Renal cortical epithelial cell (primary cell): ENCODE measurements around the gene HDAC11. TPM values are rescaled to one million over a fixed set of nuclear protein-coding genes. Genes with fewer than 3 reads are reported as not detected.
A peak's percentile ranks its signal among the peaks of the same experiment; 100 is the strongest.
"Not testable (repeated sequence)": the region's sequence is repeated elsewhere in the genome, so short reads cannot be mapped to it uniquely, and the experiment has no call there.

Experiments
- DNase-seq: peaks from one replicate; pipeline ENCODE4 v3.0.0-alpha.2; 2011; ENCODE audit warnings: low read depth
- total RNA-seq: library from RNA; depleted of rRNA; stranded (reverse); fragments of >200 nt; gene quantifications from 2 replicates; pipeline ENCODE4 v1.2.3, GENCODE V29; 2014

Gene HDAC11
- total RNA-seq, 1 donor from 2014 or later: 23.7 TPM

DNA sequence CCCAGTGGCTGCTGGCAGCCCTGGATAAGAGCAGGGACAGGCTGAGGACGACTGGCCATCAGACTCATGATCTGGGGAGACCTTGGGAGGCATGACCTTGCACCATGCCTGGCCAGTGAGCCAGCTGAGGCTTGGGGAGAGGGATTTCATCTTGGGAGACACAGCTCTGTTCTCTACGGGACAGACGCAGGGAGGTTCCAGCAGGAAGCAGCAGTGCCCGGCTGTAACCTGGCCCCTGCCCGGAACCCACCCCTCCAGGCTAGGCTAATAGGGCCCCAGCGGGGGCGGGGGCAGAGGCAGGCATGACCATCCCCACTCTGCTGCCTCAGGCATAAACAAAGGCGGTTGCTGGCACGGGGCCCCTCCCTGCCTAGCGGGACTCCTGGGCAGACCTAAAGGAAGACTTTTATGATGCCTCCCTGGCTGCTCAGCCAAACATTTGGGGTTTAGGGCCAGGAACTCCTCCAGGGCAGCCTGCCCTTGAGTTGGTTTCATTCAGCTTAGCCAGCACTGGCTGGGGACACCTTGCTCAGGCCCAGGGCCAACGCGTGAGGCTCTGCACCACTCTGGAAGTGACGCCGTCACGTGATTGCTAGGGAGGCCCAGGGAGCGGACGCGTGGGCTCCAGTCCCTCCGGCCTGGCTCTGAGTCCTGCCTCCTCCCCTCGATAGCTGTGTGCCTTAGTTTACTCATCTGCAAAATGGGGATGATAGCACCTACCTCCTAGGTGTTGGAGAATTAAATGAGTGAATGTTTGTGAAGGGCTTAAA is 27.6 kb downstream of the HDAC11 start:
- DNase-seq: peak; percentile 31

DNA sequence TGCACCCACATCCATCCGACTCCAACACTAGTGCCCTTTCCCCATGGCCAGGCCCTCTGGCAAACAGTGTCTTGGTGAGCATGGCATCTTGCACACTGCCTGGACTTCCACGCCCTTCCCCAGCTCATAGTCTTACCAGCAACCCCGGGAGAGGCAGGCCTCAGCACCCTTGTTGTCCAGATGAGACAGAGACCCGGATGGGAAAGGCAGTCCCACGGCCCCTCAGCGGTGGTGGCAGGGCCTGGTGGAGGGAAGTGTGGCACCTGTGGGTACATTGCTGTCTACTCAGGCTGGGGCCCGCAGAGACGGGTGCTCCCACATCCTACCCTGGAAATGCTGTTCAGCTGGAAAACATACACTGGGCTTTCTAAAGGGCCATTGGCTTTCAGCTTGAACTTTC is 28.4 kb downstream of the HDAC11 start:
- no peak for DNase-seq

DNA sequence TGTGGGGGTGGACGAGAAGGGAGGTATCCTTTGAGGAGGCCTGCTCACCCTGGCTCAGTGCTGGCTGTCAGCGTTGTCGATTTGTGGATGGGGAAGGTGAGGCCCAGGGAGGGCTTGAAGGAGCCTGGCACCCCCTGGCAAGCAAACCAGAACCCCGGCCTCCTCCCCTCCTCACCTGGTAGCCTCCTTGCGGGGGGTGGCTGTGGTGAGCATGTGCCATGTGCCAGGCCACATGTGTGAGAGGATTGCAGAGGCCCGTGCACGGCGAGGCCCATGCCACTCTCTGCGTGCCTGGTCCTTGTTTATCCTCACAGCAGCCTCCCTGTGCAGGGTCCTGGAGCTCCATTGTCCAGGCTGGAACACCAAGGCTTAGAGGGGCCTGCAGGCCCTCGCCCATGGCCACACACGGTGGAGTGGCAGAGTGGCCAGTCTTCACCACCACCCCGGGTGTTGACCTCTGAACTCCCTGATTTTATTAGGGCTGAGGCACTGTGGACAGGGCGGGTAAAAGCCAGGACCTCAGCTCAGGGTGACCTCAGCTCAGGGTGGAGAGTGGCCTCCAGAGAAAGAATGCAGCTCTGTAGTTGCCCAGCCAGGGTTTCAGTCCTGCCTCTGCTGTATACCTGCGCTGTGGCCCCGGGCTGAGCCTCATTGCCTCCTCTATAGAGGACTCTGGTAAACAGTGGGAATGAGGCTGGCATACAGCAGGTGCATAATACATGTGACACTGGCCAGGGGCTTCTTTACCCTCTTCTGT is 29.1 kb downstream of the HDAC11 start:
- no peak for DNase-seq

DNA sequence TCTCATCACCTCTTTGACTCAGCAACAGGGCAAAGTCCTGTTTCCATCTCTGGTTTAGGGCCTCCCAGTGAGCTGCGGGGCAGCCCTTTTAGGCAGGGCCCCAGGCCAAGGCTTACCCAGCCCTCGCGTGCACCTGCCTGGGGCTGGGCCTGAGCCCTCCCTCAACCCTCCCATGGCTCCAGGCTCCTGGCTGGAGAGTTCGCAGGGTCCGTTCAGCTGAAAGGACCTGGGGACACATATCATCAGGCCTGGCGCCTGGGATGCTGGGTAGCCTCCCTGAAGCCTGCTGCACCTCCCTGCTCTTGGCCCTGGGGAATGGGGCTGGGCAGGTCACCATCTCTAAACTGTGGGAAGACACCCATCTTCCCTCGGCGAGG is 29.7 kb downstream of the HDAC11 start:
- DNase-seq: no peak

DNA sequence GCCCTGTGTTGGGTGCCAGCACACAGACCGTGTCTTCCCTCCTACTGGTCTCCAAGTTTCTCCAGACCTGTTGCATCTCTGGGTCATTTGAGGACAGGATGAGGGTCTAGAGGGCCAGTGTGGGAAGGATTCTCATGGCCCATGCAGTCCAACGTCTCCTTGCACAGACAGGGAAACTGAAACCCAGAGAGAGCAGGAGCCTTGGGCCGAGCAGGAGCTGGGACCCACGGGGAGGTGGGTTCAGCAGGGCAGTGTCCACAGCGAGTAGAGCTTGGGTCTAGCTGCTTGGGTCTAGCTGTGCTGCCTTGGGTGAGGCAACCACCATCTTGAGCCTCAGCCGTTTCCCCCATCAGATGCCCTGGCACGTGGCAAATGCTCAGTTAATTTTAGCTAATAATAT is 32.3 kb downstream of the HDAC11 start:
- DNase-seq: no peak

DNA sequence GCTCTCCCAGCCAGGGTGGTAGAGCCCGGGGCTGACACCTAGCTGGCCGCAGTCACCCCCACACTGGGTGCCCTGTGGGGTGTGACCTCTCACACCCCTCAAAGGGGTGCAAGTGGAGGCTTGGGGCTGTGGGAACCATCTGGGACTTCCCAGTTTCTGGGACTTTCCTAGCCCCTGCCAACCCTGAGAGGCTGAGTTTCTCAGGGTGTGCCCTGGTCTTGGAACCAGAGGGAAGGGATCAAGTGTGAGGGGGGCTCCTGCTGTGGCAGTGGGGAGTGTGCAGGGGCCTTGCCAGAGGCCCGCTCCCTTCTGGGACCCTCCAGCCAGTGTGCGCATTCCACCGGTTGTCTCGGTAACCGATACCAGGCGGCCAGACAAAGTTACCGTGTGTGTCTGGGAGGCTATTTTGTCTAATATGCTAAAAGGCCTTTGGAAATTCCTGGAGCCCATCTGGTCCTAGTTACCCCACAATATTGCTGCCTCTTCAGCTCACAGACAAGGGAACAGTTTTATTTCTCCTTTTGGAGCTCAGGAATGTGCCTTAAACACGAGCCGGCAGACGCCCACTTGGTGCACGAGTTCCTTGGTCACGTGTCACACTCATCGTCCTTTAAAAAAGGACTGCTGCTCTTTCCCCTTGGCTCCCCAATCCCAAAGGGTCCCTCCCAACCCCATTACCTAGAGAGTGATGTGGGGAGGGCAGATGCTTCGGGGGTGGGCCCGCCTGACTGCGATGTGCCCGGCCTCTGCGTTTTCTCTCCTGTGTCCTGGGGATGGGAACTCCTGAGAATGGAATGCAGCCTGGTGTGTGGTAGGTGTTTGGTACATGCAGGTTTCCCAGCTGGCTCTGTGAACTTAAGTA is 33.2 kb downstream of the HDAC11 start:
- no peak for DNase-seq

DNA sequence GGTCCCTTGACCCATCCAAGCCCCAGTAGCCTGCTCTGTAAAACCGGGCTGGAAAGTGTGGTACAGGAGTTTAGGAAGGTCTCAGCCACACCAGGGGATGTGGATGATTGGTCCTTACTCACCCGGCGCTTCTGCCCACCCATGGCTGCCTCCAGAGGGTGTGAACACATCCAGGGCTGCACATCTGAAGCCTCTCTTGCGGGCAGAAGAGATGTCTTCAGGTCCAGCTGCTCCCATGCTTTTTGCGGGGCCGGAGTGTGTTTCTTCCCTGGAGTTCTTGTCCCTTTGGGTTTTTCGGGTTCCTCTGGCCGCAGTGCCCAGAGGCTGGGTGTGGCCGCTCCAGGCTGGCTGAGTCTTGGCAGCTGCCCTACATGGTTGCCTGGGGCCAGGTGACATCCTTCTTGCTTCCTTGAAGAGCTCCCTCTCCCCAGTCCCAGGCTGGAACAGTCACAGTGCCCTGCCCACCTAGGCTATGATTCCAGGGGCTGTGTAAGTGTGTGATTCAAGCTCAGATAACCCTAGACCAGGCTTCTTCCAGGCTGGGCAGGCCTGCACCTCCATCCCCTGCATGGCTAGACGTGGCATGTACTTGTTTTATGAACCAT is 33.9 kb downstream of the HDAC11 start:
- no peak for DNase-seq

DNA sequence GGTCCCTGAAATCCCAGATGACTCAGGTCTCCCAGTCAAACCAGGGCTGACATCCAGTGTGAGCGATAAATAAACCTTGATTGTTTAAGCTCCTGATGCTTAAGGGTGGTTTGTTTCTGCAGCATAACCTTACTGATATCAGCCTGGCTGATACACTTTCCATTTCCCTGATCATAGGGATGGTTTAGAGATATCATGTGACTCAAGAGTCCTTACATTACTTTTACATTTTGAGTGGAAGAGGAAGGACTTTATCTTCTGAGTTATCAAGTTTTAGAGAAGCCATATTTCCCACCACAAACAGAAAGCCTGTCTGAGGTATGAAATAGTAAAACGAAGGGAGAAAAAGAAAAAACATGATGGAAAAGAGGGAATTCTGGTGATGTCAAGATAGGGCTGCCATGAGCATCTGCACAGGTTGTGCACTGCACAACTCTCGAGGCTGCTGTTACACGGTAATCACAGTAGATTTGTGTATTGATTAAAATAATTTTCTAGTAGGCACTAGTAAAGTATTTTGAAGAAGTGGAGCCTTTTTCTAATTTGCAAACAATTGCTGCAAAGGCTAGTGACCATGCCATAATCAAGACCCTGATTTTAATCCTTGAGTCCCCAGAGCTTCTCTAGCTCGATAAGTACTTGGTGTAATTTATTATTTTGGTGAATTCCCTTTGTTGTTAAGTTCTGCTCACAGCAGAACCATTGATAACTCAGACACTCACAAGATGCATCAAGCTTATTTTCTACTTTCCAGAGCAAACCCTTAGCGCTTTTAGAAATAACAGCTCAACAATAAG is 34.7 kb downstream of the HDAC11 start:
- no peak for DNase-seq

DNA sequence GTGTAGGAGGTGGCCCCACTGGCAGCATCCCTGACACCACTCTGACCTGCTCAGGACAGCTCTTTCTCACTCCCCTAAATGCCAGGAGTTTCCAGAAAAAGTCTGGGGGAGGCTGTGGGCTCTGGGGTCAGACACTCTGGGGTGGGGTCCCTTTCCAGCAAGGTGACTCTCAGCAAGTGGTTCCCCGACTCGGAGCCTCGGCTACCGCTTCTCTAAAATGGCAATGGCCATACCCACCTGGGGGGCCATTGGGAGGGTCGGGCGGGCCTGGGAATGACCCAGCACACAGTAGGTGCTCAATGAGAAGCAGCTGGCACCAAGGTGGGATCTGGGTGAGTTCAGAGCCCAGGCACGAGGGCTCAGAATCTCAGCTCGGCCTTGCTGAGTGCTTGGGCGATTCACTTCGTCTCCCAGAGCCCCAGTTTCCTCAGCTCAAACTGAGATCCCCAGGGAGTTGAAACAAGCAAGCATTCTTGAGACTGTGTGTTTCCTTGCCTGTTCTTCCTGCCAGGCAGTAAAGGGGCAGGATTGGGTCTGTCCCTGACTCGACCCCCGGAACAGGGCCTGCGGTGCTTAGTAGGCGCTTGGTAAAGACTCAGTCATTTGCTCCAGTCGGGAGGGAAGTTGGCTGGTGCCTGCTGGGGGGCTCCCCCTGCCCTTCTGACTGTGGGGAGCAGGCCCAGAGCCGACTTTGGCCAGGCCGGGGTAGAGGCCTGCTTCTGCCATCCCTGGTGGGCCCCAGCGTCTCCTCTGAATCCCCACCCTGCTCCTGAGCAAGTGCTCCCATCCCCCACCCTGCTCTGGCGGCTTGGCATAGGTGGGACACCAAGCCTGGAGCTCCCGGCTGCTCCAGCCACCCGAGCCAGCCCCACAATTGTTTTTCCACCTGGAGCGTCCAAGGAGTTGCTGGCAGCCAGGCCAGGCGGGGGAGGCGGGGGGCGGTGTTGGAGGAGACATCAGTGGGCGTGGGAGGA is 36.0 kb downstream of the HDAC11 start:
- no peak for DNase-seq

DNA sequence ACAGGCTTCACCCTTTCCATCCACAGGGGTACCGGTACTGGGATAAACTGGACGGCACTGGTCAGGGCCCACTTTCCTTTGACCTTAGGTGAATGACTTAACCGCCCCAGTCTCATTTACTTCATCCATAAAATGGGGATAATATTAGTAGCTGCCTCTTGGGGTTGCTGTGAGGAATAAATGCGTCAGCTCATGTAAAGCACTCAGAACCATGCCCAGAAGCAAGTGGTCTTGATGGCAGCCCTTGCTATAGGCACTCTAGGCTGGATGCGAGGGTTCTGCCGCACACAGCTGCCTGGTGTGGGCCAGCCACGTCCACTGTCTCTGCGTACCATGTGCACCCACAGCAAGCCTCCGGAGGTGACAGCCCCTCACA is 36.6 kb downstream of the HDAC11 start:
- no peak for DNase-seq

DNA sequence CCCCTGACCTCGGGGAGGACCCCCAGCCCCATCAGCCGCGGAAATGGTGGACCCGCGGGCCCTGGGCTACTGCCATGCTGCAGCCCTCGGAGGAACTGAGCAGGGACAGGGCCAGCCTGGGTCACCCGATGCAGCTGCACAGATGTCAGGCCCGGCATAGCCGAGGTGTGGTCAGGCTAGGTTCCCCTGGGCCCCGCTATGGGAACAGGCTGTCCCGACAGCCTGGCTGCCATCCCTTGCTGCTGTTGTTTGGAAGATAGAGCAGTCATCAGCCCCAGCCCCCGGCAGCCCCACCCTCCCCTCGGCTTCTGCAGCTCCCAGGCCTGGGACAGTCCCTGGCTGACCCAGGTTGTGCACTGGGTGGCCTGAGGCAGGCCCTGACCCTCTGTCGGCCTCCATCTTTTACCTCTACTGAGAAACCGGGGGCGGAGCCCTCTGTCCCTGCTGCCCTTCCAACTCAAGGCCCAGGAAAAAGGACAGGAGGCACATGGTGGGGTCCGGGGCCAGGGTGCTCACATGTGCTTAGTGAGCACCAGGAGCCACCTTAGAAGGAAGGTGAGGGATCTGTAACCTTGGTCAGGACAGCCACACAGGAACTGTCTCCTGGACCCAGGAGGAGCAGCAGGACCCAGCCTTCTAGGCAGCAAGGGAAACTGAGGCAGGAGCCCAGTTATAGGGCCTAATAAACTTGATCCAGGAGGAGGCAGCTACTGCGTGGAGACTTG is 37.3 kb downstream of the HDAC11 start:
- DNase-seq: no peak

DNA sequence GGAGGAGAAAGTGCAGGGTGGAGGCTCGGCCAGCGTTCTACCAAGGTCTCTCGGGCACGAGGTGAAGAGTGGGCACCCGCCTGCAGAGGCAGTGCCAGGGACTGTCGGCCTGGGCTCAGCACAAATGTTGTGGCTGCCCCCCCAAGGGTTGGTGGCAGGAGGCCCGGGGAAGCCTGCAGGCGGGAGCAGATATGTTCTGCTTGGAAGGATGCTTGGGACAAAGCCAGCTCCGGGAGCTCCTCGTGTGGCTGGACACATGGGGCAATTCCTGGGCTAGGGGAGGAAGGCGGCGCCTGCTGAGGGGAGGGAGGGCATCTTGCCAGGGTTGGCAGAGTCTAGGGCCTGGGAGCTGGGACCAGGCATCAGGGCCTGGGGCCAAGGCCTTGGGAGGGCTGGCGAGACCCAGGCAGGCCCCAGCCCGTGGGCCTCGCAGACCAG is 38.4 kb downstream of the HDAC11 start:
- peak; percentile 28 for DNase-seq

DNA sequence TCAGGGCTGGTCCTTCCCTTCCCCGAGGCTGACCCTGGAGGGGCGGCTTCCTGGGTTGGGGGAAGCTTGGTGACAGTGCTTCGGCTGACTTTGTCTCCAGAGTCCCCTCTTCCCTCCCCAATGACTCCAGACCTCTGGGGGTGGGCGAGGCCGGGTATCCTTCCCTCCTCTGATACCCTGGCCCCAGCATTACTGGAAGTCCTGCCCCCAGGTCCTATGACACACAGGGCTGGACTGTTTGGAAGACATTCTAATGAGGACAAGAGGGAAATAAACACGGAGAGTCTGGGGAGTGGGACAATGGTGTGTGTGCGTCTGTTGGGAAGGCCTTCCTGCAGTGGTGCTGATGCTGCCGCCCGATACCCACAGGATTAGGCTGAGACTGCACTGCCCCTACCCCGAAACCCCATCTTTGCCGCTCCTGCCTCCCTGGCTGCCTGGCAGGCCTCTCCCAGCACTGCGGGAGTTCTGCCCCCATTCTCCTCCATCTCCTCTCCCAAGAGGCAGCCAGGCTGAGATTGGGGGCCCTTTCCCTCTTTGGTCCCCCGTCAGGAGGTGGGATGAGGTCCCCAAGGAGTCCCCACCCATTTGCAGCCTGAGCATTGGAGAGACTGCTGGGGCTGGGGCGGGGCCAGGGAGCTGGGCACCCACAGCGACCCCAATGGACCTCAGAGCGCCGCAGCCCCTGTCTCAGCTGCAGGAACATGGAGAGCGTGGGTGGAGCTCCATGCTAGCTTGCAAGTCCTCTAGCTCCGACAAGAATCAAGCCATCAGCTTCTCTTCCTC is 39.1 kb downstream of the HDAC11 start:
- DNase-seq: no peak

DNA sequence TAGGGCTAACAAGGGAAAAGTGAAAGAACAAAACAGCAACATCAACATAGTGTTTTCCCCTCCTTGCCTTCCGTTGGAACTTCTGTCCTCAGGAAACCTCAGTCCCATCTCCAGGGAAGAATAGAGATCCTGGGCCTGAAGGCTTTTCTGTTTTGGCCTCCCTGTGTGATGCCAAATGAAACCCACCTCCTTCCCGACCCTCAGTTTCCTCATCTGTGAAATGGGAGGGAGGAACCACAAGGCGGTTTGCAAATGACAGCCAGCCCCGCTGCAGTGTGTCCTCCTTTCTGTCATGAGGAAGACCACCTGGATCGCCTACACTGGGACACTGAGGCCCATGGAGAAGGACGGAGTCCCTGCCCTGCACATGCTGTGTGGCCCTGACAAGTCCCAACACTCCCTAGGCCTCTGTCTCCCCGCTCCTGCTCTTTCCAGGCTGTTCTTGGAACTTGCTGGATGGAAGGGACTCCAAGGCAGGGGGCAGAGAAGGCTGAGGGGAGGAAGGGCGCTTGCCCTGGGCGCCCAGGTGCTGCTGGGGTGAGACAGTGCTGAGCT is 40.3 kb downstream of the HDAC11 start:
- DNase-seq: no peak

DNA sequence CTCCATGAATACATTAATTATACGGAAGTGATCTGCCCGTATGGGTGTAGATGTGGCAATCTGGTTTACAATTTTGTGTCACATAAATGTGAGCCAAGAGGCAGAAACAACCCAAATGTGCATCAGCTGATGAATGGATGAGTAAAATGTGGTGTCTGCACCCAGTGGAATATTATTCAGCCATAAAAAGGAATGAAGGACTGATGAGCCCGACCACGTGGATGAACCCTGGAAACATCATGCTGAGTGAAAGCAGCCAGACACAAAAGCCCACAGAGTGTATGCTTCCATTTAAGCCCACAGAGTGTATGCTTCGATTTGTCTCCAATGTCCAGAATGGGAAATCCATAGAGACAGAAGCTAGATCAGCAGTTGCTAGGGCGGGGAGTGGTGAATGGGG is 41.2 kb downstream of the HDAC11 start:
- no peak for DNase-seq

DNA sequence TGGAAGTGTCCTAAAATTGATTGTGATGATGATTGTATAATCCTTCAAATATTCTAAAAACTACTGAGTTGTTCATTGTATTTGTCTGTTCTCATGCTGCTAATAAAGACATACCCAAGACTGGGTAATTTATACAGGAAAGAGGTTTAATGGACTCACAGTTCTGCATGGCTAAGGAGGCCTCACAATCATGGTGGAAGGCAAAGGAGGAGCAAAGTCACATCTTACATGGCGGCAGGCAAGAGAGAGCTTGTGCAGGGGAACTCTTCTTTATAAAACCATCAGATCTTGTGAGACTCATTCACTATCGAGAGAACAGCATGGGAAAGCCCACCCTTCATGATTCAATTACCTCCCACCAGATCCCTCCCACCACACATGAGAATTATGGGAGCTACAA is 41.6 kb downstream of the HDAC11 start:
- not testable (repeated sequence) for DNase-seq

DNA sequence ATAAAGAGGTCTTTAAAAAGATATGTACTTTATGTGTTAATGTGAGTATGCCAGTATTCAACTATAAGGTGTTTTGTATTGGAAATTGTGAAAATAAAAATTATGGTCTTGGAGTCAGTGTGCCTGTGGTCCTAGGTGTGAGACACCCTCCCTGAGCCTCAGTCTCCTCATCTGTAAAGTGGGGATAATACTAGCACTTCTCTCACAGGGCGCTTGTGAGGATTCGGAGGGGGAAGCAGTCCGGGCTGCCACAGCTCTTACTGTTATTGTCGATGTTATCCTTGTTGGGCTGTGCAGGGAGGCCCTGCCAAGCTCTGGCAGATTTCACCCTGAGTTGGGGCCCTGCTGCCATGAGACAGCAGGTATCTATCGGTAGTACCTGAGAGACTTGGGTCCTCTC is 42.1 kb downstream of the HDAC11 start:
- no peak for DNase-seq

DNA sequence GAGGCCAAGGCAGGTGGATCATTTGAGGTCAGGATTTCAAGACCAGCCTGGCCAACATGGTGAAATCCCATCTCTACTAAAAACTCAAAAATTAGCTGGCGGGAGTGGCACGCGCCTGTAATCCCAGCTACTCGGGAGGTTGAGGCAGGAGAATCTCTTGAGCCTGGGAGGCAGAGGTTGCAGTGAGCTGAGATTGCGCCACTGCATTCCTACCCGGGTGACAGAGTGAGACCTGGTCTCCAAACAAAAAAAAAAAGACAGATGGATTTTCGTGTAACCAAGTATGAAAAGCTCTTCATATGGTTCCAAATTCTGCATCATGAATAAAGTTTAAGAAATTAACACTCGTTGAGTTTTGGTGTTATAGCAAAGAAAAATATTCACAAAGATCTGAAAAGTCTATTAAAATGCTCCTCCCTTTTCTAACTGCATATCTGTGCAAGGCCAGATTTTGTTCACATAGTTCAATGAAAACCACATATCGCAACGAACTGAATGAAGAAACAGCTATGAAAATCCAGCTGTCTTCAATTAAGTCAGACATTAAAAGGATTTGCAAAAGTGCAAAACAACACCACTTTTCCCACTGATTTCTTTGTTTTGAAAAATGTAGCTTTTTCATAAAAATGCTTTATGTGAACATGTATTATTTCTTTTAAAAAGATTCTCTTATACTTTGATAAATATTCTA is 45.0 kb downstream of the HDAC11 start:
- DNase-seq: no peak
